ENCODE results near the gene HOTAIR.

HOTAIR gene

DNA sequence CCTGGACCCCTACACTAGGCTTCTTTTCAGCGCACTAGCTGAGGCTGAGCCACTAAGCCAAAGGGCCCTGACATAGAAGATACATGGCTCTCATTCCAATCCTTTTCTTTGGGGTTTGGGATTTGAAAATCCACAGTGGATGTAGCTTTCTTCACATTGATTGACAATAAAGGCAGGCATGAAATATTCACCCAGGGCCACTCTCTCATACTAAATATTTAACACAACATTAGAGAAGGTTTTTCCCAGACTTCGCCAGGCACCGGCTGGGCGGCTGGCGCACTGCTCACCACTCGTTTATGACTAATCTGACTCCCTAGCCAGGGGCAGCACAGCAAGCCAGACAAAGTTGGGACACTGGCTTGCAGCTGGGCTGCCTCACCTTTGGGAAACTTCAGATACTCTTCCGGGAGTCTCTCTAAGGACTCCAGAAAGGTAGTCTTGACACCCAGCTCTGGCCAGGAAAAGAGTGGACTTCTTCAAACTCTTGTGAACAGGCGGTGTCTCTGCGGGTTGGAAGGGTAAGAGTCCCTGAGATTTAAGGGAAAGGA, 2.5 kb downstream of the HOTAIR start:
- DNase-seq = no peak

DNA sequence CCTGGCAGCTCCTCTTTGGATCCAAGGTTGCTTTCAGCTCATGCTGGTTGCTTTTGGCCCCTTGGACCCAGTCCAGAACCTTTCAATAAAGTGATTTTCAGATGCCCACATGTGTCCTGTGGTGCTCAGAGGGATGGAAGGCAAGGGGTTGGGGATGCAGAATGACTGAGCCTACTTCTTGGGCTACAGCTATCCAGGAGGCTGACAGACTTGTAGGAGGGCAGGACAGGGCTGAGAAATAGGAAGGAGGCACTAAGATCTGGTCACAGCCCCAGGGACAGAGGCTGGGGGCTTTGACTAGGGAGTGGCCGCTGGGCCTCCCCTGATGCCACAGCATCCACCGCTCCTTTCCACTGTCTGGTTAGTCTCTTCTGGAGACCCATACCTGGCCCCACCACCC, 3.1 kb downstream of the HOTAIR start:
- DNase-seq = no peak

DNA sequence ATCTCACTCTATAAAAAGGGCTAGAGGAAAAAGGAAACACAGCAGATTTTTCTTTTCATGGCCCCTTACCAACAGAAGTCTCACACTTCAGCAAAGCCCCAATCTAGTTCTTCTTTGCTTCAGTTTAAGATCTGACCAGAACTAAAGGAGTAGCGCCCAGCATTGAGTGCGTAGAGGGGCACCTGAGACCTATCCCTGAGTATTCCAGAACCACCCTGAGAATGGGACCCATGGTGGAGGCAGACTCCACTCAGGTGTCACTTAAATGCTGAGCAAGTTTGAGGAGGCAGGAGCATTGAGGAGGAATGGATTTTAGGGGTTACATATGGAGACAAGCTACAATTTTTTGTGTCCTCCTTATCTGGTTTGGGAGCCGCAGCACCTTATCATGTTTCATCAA, 3.6 kb downstream of the HOTAIR start:
- DNase-seq = no peak

DNA sequence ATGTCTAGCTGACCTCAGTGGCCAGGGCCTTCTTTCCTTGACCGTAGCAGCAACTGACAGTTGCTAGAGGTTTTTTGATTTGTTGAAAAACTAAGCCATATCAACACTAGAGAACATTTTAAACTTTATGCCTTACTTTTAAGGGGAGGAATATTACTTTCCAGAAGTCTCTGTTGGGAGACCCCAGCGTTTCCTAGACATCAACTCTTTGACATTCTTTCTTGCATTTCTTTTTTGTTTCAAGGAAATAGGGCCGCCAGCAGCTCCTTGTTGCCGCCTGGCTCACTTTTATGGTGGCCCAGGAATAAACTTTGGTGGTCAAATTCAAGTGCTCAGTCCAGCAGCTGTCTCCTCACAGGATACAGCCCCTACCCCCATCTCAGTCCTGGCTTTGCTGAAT, 4.3 kb downstream of the HOTAIR start:
- DNase-seq = no peak

DNA sequence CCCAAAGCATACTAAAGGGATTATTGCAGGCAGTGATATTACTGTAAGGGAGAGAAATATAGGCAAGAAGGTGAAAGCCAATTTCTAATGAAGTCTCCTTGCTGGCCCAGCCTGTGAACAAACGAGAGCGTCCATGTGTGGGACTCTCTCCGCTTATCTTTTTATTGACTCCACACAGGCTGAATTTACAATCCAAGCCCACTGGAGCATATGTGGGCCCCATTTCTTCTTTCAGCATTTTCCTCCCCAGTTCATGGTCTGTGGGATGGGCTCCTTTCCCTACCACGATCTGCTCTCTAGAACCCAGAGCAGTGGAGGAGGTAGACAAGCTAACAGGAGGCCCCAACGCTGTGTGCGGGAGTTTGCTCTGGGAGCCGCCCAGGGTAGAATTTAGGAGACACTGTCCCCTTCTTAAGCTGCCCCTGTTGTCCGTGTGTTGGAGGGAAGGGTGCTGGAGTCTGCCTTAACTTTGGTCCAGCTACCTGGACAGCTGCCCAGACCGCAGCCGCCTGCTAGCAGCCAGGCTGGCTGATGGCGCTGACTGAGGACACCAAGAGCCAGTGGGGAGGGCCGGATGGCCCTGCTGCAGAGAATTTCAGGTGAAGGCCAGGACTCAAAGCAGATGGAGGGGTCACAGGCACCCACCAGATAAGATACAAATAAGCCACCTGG, 5.0 kb downstream of the HOTAIR start:
- no peak for DNase-seq

DNA sequence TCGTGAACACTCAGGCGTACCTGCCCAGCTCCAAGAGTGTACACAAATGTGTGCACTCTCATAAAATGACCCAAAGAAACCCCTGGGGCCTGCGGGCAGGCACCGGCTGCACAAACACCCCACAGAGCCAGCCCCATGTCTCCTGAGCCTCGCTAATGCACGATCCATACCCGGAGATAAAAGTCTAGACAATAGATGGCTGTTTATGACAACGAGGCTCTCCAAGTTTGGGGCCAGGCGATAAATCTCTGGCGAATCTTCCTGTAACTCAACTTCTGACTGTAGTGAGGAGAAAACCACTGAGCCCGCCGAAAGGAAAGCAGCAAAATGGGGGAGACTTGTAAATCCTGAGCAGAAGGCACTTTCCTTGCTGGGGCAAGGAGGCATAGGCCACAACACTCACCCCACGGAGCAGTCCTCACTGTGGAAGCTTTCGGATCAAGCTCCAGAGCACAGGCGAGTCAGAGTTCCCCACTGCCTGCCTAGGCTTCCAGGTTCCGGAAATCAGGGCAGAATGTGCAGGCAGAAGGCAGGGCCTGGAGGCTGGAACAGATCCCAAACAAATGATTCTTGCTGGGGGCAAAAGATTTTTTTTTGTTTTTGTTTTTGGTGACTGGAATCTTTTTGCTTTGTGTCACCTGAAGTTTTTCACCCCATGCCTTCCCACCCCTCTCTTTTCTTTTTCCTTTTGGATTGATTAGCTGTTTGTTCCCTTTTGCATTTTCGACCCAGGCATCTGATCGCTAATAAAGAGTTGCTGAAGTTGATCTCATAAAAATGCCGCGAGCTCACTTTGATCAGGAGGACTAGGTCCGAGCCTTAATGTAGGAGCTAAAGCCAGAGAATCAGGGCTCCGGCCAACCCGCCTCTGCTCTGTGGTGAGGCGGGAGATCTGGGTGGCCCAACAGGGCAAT, 6.3 kb downstream of the HOTAIR start:
- no peak for DNase-seq

DNA sequence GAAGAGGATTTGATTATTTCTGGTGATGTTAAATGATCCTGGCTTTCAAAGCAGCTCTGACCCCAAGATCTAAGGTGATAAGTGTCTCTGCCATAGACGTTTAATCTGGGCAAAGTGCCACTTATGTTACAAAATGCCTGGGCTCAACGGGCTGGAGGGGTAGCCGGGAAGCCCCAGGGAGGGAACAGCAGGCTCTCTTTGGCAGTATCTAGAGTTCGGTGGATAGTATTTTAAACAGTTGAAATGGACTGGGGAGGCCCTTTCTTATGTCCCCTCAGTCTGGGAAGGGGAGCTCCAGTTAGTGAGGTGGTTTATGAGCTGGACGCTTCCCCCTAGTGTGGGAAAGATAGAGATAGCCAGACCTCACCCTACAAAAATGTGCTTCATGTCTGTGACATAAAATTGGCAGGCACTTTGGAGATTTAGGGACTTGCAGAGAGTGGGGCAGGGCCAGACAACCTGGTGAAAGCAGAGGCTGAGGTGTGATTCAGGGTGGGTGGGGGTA, 7.3 kb downstream of the HOTAIR start:
- DNase-seq = no peak

DNA sequence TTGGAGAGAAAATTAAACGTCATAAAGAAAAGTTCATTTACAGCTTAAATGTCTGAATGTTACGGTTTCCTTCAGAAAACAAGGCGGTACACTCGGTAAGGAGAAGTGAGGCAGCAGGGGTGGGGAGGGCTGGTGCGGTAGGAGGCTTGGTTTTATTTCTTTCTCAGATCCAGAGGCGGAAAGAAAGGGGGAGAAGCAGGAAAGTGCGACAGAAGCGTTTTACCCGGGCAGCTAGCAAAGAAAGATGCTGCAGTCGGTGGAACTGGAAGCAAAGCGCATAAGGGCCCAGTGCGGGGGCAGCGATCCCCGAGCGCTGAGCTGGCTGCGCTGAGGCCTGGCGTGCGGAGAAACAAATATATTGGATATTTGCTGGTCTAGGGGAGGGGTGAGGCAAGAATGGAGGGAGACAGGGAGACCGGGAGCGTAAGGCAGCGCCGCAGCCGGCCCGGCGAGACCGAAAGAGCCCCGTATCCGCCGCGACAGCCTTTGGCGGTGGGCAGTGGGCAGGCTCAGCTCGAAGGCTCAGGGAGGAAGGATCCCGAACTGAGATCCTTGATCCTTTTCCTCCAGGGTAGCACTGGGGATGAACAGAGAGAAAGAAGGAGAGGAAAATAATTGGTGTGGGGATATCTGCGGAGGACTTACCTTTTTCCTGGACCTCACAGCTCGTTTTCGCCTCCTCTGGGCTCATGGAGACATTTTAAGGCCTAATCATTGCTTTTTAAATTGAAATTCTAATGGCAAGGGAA, 8.2 kb downstream of the HOTAIR start:
- DNase-seq = no peak

DNA sequence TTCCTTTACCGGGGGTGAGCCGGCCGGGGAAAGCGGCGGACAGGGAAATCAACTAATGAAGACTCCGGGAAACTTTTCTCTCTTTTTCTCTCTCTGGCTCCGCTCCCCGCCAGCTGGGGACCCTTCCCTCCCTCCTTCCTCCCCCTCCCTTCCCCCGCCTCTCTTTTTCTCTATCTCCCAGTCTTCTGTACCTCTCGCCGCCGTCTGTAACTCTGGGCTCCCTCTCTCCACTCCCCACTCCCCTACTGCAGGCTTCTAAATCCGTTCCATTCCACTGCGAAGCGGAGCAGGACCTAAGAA, 8.7 kb downstream of the HOTAIR start:
- no peak for DNase-seq

DNA sequence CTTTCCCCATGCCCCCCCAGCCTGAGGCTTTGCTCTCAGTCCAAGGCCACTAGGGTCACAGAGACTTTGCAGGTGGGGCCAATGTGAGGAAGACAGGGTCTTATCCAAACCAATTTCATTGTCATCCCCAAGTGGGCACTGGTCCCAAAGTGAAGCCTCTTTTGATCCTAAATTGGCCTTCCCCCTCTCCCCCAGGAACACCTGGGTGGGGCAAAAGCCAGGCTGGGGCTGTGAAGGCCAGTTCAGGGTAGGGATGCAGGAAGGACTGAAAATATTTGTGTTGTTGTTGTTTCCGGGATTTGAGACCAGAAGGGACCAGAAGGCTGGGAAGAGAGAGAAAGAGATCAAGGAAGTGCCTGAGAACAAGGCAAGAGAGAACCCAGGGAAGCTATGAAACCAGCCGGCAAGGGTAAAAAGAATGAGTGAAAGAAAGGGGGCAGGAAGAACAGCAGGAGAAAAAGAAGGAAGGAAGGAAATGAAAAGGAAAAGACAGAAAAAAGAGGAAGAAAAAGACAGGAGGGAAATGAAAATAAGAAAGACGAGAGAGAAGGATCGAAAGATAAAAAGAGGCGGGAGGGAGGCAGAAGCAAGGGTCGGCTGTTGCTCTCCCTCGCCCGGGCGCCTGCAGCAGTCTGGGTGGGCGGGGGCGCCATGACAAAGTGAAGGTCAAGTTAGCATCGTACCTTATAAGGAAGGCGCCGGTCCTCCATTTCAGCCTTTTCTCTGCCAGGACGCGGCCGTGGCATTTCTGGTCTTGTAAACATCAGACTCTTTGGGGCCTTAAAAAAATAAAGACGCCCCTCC, 9.3 kb downstream of the HOTAIR start:
- DNase-seq = no peak

DNA sequence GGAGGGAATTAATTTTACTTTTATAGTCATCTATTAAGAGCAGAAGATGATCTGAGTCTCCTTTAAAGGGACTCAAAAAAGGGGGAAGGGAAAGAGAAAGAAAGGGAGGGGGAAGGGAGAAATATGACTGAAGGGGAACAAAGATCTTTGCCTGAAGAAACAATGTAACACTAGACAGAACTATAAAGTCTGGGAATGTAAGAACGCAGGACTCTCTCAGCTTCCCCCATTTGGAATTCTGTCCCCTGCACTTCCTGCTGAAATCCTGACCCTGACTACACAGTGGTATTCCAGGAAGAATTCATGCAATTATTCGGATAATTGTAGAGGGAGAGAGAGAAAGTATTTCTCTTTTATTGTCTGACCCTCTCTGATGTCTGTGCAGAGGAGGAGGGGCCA, 10.4 kb downstream of the HOTAIR start:
- DNase-seq = no peak

DNA sequence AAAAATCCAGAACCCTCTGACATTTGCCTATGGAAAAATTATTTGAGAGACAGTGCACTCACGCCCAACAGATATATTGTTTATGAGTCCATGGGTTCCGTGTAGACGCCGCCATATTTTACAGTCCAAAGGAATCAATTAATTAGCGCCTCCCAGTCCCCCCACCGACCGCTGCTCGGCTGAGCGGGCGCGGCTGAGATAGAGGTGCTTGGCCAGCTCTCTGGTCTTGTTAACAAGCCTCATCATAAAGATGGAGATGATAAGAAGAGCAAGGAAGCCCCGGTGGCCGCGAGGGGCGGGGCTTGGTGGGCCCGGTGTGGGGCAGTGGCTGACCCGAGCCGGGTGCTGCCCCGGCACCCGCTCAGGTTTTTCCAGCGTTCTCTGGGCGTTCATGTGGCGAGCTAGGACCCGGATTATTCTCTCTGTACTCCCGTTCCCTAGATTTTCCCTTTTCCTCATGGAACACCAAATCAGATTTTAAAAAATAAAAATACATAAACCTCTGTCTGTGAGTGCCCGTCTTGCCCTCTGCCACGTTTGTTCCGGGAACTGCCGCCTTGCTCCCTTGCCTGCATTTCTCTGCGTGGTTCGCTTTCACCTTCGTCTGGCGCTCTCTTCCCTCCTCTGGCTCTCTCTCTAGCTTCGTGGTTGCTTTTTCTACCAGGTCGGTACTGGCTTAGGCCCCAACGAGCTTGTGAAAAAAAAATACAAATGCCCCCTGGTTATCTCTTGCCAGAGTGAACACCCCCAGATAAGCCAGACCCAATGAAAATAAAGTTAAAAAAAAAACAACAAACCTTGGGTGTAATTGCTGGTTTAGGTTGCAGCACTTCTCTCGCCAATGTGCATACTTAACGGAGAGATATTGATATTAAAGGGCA, 11.1 kb downstream of the HOTAIR start:
- DNase-seq = no peak

DNA sequence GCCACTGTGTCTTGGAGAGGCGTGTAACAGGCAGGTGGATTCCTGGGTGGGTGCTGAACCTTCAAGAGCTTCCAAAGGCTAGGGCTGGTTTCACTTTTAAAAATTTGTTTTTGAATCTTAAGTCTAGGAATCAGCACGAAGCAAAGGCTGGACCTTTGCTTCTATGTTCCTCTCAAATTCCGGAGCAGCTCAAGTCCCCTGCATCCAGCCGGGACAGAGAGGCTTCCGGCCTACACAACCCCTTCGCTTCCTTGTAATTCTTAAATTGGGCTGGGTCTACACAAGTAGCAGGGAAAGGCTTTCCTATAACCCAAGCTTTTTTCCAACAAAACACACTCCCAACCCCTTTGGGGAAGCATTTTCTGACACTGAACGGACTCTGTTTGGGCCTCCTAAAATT, 11.7 kb downstream of the HOTAIR start:
- DNase-seq = no peak

DNA sequence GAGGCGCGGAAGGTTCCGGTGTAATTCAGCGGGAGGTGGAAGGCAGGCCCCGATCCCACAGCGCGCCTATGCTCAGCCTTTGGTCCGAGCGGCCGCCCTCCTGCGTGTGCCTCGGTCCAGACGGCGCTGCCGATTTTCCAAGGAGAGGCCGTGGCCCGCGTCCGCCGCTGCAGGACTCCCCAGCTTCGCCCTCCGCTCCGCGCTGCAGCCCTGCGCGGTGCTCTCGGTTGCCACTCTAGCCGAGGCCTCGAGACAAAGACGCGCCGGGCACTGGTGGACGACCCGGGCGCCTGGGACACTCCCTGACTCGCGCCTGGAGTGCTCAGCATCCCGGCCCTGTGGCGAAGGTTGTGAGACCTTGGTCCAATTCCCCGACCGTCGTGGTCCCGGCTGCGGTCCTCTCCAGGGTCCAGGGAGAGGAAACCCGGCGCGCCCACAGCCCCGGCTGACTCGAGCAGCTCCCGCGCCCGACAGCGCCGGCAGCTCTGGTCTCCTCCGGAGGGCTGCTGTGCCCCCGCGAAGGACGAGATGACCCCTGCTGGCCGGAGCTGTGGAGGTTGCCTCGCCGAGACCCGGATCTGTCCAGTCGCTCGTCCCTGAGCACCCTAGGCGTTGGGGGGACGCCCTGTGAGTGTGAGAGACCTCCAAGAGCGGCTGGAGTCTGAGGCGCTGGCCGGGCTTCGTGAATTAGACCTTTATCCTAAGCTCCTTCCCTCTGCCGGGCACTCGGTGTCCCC, 13.6 kb downstream of the HOTAIR start:
- DNase-seq = no peak

DNA sequence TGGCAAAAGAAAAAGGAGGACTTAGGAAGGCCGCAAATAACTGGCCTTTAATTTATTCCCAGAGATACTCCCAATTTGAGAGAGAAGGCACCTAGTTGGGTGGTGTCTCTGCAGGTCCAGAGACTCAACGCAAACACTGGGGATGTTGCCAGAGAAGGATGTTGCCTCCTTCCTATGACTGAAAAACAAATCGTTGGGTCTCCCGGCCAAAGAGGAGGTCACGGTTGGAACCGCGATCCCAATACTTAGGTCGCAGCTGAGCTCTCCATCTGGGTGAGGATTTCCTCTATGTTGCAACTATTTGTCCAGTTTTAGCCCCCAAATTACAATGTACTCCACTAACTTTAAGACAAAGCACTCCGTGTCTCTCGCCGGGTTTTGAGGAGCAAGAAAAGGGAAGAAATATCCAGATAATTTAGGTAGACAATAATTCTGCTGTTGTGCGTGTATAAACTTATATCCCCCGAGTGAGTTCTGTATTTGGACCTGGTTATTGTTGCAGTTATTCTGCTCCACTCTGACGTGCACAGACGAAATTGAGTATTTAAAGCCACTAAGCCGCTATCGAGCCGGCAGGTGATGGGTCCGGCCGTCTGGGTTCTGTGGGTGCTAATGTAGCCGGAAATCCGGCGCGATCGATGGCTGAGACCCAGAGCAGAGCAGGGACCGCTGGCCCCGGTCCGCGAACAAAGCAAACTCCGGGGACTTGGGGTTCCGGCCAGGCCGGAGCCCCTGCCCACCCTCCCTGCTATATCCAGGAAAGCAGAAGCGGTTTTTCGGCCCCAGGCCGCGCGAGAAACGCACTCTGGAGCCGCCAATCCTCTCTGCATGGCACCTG, 14.3 kb downstream of the HOTAIR start:
- DNase-seq = no peak

DNA sequence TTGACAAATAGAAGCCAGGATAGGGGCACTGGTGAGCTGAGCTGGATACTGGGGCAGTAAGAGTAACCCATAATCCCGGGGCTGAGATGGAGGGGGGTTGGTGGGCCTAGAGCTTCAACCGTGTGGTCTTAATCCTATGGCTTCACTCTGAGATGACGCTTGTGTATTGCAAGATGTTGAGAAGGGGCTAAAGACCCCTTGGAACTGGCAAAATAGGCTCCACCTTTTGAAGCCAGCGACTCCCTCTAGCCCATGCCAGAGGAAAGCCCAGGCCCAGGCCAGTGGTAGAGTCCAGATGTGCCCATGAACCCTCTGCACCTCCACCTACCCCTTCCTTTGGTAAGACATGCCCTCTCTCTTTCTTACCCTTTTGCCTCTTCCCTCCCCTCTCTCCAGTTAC, 15.4 kb downstream of the HOTAIR start:
- no peak for DNase-seq

DNA sequence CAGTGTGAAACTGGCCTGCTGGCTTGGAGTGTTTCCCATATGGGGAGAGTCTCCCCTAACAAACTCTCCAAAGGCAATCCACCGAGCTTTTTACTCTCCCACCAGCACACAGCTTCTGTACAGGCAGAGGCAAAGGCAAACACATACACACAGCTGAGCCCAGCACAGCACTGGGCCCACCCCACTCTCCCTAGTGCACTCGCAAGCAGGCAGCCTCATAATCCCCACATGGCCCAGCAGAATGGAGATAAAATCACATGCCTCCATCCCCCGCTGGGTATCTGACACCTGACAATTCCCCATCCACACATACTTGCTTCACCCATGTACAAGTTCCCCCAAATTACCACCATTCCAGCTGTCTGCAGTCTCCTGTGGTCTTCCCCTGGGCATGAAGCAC, 16.6 kb downstream of the HOTAIR start:
- no peak for DNase-seq

DNA sequence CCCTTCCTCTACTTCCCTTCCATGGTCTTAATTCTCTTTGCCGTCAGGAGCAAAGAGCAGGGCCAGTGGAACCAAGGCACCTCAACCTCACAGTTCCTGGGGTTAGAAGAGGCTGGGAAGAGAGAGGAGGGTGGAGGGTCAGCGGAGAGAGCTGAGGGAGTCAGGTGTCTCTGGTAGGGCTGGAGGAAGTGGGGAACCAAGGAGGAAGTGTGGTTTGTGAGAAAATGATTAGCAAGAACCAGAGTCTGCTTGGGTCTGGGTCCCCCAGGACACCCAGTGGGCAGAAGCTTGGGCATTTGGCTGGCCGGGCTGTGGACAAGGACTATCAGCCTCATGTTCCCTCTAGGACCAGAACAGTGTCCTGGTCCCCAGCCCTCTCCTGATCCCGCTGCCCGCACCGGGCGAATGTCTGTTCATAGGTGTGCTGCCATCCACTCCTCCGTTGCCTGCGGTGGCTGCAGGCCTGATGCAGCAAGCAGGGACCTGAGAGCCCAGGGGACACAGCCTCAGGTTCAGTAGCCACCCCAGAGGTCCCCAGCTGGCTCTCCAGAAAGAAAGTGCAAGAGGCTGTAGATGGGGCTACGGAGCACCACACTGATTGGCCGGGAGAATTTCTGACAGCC, 17.7 kb downstream of the HOTAIR start:
- DNase-seq = no peak

DNA sequence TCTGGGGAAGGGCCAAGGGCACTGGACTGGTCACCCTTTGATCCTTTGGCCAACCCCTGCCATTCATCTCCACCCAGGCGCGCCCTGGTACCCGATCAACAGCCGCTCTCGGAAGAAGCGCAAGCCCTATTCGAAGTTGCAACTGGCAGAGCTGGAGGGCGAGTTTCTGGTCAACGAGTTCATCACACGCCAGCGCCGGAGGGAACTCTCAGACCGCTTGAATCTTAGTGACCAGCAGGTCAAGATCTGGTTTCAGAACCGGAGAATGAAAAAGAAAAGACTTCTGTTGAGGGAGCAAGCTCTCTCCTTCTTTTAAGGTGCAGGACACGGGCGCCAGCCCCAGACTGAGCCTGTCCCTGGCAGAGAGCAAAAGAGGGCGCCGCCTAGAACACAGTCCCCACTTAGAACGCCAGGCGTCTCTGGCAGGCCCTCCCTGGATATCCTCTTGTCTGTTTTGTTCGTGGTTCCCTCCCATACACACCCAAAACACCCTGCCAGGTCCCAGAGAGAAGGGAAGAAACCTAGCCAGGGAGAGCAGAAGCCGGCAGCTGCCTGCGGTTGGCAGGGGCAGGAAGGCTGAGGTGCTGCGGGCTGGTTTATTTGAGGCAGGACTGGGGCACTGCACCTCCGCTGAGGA, 18.4 kb downstream of the HOTAIR start:
- DNase-seq = peak; percentile 37

Measured in activated CD4-positive, alpha-beta T cell treated with anti-CD3 and anti-CD28 coated beads for 48 hours (primary cell).